NCI-H146 treated with DMSO at 0.1 percent for 48 hours (cell line): Measurements from ENCODE around the gene LPCAT1.

Source experiments
- DNase-seq: peaks from one replicate; lab custom pipeline; 2025; ENCODE audit not compliant: unreplicated experiment; lab: John Stamatoyannopoulos, UW

Gene LPCAT1

DNA sequence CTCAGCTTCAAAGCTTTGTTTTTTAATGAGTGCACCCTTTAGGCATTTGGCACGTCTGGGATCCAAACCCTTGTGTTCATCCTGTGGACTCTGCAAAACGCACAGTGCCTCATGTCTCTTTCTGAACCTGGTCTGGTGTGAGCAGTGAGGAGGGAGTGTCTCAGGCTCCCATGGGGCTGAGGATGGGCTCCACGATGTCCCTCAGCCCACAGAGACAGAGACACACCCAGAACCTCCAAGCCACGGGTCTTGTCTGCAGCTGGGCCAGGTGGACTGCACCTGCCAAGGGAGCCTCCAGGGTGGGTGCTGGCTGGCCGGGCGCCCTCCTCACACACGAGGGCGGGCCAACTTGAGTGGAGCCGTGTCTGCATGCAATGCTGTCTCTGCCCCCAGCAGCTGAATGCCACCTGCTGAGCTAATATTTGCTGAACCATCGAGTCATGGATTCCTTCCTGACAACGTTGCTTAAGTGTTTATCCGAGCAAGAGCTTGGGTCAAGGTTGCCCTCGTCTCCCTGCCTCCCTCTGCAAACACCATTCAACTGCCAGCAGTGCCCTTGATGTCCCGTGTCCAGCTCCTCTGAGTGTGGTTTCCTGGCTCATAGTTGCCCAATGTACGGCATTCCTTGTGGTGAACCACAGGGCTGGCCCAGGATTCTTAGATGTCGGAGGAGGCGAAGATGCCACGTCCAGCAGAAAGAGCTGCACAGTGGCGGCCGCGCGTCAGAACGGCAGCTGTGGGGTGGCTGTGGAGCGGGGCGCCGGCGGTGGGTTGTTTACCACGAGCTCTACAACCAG, 31.4 kb upstream of the LPCAT1 start:
- no peak for DNase-seq

DNA sequence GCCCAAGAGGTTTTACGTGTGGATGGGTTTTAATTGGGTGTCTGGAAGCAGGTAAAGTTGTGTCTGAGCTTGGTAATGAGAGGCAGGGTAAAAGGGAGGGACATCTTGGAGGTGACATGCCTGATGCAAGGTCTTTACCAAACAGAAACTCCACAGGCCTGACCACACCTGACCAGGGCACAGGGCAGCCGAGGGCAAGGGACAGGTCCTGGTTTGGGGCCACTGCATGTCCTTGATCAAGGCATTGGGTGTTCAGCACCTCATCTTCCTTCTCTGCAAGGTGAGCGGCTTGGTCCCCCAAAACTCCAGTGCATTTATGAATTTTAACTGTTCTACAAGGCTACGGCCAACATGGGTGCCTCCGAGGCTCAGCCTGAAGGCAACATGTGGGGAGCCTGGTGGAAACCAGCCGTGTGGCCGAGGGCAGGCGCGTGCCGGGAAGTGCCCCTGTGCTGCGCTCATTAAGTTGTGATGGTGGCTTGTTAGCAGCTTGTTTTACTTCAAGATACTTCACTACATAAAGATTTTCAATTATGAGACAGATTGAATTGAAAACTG, 30.7 kb upstream of the LPCAT1 start:
- no peak for DNase-seq

DNA sequence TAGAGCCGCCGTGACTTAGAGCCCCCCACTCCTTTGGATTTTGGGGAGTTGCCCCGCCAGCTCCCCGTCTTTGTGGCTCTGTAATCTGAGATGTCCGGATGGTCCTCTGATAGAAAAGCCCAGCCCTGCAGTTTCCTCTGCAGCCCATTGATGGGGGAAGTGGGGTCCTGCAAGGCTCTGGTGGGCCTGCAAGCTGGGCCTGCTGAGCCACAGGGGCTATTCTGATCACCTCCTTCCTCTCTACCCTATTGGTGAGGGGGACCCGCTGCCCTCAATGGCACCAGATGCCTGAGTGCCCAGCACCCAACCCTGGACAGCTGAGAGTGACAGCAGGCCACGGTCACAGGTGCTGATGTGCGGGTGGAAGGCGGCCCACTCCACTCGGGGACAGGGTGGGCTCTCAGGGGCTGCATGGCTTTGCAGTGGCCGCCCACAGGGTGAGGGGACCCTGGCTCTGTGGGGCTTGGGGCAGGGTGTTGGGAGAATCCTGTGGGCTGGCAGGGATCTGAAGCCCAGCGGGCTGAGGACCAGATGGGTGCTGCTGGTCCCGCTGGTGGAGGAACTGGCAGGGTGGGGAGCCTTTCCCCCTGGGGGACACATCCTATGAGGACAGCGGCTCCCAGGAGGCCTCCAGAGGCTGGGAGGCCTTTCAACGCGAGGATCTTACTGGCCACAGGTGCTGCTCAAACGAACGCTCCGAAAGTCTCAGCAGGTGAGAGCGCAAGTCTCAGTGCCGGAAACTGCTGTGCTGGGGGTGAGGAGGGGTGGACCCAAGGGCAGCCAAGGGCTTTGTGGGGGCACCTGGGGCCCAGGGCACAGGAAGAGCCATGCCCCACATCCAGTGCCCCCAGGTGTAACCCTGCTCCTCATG, 30.0 kb upstream of the LPCAT1 start:
- DNase-seq = no peak

DNA sequence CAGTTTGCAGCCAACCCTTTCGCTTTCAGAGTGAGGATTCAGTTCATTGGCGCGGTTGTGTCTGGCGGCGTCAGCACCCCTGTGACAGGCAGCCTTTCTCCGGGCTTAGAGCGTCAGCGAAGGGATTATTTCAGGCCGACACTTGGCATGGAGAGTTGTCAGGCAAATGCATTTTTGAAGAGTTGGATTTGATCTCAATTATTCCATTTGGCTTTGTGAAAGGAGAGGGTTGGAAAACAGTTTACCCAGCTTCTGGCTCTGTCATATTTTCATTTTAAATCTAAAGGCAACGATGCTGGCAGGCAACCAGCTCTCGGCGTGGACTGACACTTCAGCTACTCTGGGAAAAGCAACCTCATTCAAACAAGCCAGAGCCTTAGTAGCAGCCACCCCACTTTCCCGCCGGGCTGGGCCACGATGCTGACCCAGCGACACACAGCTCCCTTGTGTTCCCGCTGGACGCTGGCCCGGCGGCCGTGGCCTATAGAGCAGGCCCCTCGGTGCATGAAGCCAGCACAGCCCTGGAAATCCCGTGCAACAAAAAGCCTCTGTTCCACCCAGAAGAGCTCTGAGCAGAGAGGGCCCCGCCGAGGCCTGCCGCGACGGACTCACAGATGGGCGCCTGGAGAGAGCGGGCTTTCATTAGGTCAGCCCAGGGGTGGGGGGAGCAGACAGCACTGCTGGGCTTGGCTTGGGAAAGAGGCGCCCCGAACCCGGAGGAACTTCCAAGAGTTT, 28.9 kb upstream of the LPCAT1 start:
- no peak for DNase-seq

DNA sequence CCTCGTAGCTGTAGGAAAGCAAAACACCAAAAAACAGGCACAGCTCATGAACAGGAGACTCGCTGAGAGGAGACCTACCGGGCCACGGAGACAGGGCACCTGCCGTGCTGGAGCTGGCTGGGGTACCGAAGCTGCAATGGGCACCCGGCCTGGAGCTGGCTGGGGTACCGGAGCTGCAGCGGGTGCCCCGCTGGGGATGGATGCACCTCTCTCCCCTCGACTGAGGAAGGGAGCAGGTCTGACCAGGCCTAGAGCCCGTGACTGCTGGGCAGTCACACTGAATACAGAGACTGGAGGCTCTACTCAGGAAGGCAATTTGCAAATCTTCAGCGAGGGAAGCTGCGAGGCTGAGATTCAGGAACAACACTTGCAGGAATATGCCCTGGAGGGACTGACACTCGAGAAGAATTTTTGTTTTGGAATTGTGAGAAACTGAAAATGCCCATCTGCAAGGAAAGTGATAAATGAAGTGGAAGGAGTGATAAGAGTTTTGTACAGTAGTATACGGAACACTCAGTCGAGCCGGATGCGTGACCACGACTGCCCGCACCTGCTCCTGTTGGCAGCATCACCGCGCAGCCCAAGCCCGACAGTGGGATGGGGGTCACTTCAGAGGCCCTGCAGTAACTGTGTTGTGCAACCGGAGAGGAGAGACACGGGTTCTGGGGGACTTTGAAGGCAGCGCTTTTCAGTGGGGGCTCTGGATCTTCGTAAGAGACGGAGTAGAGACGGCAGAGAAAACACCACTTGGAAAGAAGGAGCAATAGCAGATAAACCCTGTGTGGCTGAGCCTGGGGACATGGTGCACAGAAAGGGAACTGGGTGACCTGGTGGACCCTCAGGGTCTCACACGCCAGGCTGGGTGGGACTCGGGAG, 27.9 kb upstream of the LPCAT1 start:
- no peak for DNase-seq

DNA sequence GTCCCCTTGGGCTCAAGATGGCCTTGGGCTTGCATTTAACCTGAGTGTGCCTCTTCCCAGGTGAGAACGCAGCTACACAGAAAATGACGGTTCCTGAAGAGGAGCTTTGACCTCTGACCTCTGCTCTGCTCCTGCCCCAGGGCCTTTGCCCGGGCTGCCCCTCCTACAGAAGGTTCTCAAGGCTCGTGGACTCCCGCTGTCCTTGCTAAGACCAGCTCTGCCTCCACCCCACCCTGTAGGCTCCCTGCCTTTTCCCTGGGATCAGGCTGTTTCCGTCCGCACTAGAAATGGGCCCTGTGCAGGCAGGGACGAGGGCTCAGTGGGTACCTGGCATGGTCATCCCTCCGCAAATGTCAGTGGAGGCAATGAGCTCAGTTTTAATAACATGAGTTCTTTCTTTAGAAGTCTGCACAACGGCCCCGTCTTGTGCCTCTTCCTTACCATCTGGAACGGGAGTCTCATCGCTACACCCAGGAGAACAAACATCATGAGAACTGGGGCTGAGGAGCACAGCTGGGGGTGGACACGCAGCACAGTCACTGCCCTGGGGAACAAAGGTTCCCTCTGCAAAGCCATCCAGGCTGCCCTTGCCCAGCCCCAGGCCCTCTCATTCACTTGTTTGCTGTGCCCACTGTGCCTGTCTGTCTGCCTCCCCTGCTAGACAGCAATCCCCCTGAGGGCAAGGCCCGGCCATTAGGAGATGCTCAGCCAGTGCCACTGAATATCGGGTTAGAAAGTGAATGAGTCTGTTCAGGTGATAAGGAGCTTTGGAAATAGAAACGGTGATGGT, 26.7 kb upstream of the LPCAT1 start:
- no peak for DNase-seq

DNA sequence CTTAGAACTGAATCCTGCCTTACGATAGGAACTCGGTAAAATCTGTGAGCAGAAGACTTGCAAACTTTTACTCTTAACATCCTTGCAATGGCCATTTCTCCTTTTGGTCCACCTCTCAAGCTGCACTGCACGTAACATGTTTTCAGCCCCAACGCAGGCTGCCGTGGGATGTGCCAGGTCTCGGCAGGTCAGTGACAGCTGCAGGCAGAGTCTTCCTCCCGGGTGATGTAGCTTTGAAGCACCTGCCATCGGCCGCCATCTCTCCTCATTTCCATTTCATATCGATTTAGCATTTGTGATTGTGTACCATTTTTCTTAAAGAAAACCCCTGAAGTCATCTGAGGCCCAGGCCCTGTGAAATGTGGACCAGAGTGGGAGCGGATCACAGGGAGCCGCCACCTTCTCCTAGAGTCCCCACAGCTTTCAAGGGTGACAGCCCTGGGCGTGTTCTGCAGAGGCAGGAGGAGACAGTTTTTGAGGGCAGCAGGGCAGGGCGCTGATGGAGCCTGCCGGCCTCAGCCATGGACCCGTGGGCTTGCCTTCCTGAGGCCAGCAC, 25.8 kb upstream of the LPCAT1 start:
- DNase-seq = no peak

DNA sequence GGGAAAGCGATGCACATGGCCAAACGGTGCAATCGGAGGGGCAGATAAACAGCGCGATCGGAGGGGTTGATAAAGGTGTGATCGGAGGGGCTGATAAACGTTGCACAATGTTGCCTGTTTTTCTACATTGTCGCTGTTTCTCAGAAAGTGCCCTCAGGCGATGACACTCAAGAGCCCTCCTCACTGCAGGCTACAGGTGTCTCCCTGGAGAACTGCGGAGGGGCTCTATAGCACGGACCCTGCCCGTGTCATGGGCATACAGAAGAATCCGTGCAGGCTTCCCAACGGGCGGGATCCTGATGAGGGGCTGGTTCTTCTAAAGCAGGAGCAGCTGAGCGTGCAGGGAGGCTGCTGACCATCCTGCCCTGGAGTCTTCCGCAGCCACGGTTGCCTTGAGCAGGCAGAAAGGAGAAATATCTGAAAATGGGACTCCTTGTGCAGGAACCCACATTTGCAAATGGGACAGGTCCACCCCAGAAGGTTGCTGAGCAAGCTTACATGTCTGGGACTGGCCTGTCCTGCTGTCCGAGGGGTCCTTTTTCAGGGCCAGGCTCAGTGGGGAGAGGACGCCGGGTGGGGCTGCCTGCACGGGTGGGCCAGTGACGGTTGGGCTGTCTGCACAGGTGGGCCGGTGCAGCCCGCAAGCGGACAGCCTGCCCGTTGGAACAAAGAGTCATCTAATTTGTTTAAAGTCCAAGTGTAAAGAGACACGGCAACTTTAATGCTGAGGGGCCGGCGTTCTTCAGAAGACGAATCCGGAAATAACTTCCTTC, 25.1 kb upstream of the LPCAT1 start:
- no peak for DNase-seq

DNA sequence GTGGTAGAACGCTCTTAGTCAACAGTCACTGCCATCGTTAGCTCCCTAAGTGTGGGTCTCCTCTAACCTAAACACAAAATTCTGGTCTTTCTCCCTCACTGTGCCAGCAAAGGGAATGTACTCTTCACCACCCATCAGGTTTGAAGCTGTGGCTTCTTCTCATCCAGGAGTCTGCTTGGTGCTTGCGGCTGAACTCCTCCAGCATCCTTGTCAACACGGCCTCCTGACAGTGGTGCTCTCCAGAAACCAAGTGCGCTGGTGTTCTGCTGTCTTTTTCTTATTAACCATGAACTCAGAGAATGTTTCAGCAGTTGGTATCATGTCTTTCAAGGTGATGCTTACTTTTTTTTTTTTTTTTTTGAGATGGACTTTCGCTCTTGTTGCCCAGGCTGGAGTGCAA, 23.9 kb upstream of the LPCAT1 start:
- no peak for DNase-seq

DNA sequence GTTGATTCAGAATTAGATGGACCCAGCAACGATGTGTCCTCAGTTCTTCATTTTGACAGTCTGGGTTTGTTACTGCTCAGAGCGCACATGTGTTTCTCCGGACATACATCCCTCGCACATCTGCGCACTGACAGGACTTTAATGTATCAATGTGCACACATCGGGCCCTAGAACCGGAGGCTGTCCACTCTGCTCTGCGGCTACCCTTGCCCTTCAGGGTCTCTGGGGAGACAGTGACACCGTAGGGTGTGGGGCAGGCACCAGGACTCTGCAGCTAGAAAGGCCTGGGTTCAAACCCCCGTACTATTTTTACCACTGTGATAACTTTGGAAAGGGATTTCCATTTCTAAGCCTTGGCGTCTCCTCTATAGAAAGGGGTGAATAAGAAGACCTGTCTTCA, 23.5 kb upstream of the LPCAT1 start:
- no peak for DNase-seq

DNA sequence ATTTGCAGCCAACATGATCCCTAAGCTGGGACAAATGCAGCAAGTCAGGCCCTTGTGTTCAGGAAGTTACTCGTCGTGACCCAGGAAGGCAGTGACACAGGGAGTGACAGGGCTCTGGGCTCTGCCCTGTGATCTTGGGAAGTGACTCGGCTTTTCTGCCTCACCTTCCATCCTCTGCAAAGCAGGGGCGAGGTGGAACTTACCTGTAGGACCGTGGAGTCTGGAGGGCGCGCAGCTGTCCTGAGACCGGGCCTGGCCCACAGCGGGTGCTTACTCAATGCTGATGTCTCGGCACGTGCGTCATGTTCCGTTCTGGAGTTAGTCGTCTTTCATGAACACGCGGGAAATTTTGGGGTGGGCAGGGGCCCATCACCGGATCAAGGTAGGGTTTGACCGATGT, 22.8 kb upstream of the LPCAT1 start:
- DNase-seq = no peak

DNA sequence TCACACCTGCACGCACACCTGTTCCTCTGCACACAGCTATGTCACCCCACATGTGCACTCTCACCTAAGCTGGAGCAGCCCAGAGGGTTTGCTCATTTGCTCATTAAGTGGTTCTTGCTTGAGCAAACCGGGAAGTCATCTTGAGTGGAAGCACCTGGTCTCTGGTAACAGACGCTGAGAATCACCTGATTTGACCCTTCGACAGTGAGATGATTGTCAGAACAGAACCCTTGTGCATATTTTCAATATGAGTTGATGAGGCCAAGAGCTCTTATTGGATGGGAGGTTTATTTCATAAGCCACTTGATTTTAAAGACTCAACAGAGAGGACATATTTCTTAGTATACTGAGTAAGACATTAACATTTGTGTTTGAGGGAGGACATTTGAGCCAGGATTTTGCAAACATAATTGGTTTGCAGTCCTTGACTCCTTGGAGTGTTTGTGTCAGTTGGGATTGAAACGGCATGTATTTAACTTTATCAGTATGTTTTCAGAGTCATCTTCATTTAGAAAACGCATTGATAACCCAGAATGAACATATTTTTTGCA, 22.1 kb upstream of the LPCAT1 start:
- no peak for DNase-seq

DNA sequence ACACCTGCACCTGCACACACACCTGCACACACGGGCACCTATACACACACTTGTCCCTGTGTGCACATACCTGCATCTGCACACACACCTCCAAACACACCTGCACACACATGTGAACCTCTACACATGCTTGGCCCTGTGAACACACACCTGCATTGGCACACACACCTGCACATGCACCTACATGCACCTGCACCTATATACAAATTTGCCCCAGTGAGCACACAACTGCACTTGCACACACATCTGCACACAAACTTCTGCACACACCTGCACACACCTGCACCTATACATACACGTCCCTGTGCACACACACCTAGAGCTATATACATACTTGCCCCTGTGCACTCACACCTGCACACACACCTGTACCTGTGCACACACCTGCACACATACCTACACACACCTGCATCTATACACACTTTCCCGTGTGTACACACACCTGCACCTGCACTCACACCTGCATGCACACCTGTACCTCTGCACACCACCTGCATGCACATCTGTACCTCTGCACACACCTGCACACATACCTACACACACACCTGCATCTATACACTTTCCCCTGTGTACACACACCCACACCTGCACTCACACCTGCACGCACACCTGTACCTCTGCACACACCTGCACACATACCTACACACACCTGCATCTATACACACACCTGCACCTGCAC, 21.5 kb upstream of the LPCAT1 start:
- no peak for DNase-seq

DNA sequence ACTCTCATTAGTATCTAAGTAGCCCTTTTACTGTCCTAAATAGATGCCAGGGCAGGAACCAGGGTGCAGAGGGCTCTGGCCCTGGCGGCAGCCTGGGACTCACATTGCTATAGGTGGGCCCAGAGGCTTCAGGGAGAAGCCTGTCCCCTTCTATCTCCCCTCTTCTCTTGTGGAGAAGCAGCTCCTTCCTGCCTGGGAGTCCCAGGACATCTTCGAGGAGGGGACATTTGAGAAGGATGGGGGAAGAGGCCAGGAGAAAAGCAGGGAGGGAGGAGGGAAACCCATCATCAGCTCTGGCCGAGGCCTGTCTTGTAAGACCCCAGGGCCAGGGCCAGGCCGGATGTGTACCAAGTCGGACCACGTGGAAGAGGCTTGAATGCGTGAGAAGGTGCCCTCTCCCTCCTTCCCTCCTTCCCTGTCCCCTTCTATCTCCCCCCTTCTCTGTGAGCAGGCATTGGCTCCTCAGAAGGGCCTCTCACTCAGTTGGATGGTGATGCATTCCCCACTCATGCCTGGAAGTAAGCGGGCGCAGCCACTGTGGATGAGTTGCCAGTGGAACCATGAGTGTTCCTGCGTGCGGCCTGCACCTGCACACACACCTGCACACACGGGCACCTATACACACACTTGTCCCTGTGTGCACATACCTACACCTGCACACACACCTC, 20.7 kb upstream of the LPCAT1 start:
- no peak for DNase-seq

DNA sequence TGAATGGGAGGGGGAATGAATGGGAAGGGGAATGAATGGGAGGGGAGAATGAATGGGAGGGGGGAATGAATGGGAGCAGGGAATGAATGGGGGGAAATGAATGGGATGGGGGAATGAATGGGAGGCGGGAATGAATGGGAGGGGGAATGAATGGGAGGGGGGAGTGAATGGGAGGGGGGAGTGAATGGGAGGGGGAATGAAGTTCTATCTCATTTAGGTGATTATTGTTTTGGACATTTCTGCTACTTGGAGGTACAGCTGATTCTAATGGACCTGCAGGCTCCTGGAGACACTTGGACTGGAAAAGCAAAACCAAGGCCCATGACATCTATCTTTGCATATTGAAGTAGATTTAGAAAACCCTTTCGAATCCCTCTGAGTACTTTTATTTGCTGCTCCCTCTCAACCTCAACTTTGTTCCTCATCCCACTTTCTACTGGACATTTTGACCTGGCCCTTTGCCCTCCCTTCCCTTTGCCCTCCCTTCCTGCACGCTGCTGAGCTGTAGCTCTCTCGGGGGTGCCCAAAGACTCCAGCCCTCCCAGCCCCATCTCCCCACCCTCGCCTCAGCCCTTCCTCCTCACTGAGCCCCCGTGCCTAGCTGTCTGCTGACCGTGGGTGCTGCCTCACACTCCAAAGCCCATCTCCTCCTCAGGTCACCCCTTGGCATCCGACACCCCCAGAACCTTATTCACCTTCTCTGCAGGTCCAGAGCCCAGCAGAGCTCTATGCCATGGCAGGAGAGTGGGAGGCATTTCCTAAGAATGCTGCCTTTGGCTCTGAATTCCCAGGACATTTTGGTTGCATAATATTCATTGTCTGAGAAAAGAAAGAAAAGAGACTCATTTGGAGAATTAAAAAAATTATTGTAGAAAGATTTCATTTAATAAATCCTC, 19.9 kb upstream of the LPCAT1 start:
- DNase-seq = no peak

DNA sequence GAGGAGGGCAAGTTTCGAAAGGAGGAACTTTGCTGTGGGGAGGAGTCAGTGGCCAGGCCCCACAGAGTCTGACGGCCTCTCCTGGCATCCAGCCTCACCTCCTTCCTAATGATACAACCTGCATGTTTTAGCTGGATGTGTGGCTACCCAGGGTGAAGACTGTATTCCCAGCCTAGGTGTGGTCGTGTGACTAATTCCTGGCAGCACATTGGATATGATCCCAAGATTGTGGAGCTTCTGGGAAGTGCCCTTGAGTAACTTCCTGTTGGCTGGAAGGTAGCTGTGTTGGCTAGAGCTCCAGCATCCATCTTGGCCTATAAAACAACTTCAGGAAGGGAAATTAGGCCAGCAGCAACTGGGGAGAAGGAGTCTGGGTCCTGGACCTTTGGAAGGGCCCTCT, 19.0 kb upstream of the LPCAT1 start:
- no peak for DNase-seq
